ENCODE measurements around the gene ALKBH4.
"Not testable (repeated sequence)": the region's sequence is repeated elsewhere in the genome, so short reads cannot be mapped to it uniquely, and the experiment has no call there.

Gene ALKBH4, protein sequence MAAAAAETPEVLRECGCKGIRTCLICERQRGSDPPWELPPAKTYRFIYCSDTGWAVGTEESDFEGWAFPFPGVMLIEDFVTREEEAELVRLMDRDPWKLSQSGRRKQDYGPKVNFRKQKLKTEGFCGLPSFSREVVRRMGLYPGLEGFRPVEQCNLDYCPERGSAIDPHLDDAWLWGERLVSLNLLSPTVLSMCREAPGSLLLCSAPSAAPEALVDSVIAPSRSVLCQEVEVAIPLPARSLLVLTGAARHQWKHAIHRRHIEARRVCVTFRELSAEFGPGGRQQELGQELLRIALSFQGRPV

DNA sequence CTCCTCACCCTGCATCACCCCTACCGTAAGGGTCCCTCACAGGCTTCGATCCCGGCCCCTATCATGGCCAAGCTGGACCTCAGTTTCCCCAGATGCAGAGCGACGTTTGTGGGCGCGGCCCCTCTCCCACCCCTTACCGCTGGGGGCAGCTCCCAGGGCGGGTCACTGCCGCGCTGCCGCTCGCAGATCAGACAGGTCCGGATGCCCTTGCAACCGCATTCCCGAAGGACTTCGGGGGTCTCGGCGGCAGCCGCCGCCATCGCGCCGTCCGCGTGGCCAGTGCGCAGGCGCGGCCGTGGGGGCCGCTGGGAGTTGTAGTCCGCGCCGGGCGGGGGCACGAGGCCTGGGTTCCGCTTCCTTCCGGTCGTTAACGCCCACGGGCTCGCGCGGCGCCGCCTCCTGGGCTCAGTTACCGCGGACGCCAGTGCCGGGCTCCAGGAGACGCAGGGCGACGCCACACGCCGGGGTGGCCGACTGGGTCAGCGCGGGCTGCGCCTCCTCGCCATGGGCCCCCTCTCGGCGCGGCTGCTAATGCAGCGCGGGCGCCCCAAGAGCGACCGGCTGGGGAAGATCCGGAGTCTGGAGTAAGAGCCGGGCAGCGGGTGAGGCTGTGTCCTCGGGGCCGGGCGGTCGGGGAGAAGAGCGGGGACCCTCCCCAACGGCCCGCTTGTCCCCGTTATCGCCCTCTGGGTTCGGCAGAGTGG is at the start of gene ALKBH4, which contains the start of gene LRWD1:
TSS of gene ALKBH4 (minus strand) at position 287 of the 704 bp plus-strand sequence. CDS start at position 260, 27 bp downstream.
TSS of gene LRWD1 (plus strand) at position 408 of the 704 bp plus-strand sequence. CDS start at position 505, 97 bp downstream.
- Histone ChIP-seq H3K9me3 (ENCODE audit: insufficient read depth, low read length) (no peaks in the 10 kb centered on the region), H3K4me3 (ENCODE audit: insufficient read length, low read depth) (peak within 1 kb of the TSS; percentile 99), H3K27me3 (ENCODE audit: insufficient read depth, insufficient read length) (no peaks in the 10 kb centered on the region), H3K4me1 (ENCODE audit: insufficient read depth, insufficient read length) (peaks cover 2% of the 10 kb centered on the region), H3K9ac (ENCODE audit: insufficient read length, low read depth) (peak within 1 kb of the TSS; percentile 98), H3K36me3 (ENCODE audit: insufficient read depth, insufficient read length, low read length) (peaks cover 37% of the 10 kb centered on the region)
- peak; percentile 81 for DNase-seq (ENCODE audit: low read depth, low spot score)
- TF ChIP-seq SUZ12 (IDR thresholded peaks at IDR 0.05; ENCODE audit: extremely low read depth, insufficient read depth, insufficient read length) (no peak), YY1 (IDR thresholded peaks at IDR 0.05; ENCODE audit: insufficient read depth, insufficient read length) (peak; percentile 43)

DNA sequence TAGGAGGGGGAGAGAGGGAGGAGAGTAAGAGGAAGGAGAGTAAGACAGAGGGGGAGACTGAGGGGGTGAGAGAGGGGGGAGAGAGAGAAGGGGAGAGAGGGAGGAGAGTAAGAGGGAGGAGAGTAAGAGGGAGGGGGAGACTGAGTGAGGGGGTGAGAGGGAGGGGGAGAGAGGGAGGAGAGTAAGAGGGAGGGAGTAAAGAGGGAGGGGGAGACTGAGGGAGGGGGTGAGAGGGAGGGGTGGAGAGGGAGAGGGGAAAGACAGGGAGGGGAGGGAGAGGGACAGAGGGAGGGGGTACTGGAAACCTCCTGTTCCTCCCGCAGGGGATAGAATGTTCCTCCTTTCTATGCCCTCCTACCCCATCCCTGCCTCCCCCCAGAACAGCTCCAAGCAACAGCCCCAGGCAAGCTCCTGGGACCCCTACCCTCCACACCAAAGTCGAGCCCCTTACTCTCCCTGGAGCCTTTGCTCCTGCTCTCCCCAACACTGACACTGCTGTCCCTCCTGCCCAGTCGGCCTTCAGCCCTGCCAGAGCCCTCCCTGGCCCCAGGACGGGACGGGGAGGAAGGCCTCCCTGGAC is 48.1 kb upstream of the ALKBH4 start:
- not testable (repeated sequence) for H3K4me1 ChIP-seq (ENCODE audit: insufficient read depth, insufficient read length); H3K4me3 ChIP-seq (ENCODE audit: insufficient read length, low read depth); H3K9me3 ChIP-seq (ENCODE audit: insufficient read depth, low read length); H3K27me3 ChIP-seq (ENCODE audit: insufficient read depth, insufficient read length); H3K9ac ChIP-seq (ENCODE audit: insufficient read length, low read depth); H3K36me3 ChIP-seq (ENCODE audit: insufficient read depth, insufficient read length, low read length)
- DNase-seq (ENCODE audit: low read depth, low spot score) = peak; percentile 16

DNA sequence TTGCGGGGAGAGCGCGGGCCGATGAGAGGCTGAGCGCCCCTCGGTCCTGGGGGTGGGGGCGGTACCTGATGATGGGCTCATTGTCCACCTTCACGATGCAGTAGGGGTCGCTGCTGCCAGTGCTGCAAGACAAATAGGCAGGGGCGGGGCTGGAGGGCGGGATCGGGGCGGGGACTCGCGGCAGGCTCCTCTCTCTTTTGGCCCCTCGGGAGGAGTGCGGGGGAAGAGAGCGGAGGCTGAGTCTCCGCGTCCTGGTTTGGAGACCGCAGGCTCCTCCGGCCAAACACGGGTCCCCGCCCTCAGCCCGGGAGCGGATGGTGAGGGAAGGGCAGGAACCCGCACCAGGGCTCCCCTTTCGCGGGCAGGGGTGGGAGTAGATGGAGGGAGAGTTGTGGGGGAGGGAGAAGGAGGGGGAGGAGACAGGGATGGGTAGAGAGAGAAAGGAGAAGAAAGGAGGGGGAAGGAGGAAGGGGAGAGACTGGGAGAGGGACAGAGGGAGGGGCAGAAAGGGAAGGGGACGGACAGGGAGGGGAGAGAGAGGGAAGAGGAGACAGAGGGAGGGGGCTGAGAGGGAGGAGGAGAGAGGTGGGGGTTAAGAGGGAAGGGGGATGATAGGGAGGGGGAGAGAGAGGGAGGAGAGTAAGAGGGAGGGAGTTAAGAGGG is 47.3 kb upstream of the ALKBH4 start:
- not testable (repeated sequence) for H3K27me3 ChIP-seq (ENCODE audit: insufficient read depth, insufficient read length); H3K9ac ChIP-seq (ENCODE audit: insufficient read length, low read depth); H3K9me3 ChIP-seq (ENCODE audit: insufficient read depth, low read length); H3K36me3 ChIP-seq (ENCODE audit: insufficient read depth, insufficient read length, low read length); H3K4me3 ChIP-seq (ENCODE audit: insufficient read length, low read depth); H3K4me1 ChIP-seq (ENCODE audit: insufficient read depth, insufficient read length); DNase-seq (ENCODE audit: low read depth, low spot score)

DNA sequence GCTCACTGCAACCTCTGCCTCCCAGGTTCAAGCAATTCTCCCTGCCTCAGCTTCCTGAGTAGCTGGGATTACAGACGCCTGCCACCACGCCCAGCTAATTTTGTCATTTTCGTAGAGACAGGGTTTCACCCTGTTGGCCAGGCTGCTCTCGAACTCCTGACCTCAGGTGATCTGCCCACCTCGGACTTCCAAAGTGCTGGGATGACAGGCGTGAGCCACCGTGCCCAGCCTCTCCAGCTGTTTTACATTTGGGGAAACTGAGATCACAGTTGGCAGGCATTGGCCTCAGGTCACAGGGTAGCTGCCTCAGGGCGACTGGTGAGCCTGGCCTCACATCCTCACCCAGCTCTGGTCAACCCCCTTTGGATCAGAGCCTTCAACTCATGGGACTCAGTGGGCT is 45.9 kb upstream of the ALKBH4 start:
- DNase-seq (ENCODE audit: low read depth, low spot score); H3K27me3 ChIP-seq (ENCODE audit: insufficient read depth, insufficient read length); H3K4me1 ChIP-seq (ENCODE audit: insufficient read depth, insufficient read length); H3K36me3 ChIP-seq (ENCODE audit: insufficient read depth, insufficient read length, low read length); H3K9me3 ChIP-seq (ENCODE audit: insufficient read depth, low read length); H3K9ac ChIP-seq (ENCODE audit: insufficient read length, low read depth); H3K4me3 ChIP-seq (ENCODE audit: insufficient read length, low read depth): not testable (repeated sequence)

DNA sequence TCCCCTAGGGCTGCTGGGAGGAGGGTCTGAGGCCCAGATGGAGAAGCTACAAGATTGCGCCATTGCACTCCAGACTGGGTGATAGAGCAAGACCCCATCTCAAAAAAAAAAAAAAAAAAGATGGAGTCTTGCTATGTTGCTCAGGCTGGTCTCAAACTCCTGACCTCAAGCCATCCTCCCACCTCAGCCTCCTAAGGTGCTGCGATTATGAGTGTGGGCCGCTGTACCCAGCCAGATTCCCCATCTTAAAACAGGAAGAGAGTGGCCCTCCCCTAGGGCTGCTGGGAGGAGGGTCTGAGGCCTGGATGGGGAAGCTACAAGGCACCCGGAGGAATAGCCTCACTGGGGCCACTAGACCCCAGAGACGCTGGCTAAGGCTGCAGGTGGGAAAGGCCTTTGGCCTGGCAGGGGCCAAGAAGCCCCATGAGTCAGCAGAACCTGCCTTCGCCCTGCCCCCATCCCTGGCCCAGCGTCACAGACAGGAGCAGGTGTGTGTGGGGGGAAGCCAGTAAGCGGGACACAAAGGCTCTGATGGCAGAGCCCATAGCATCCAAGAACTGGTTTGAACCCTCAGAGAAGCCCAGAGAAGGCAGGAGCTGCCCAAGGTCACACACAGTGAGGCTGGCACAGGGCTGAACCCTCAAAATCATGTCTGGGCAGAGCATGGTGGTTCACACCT is 42.9 kb upstream of the ALKBH4 start:
- not testable (repeated sequence) for H3K36me3 ChIP-seq (ENCODE audit: insufficient read depth, insufficient read length, low read length); H3K9ac ChIP-seq (ENCODE audit: insufficient read length, low read depth); DNase-seq (ENCODE audit: low read depth, low spot score); H3K9me3 ChIP-seq (ENCODE audit: insufficient read depth, low read length); H3K4me1 ChIP-seq (ENCODE audit: insufficient read depth, insufficient read length); H3K27me3 ChIP-seq (ENCODE audit: insufficient read depth, insufficient read length); H3K4me3 ChIP-seq (ENCODE audit: insufficient read length, low read depth)

DNA sequence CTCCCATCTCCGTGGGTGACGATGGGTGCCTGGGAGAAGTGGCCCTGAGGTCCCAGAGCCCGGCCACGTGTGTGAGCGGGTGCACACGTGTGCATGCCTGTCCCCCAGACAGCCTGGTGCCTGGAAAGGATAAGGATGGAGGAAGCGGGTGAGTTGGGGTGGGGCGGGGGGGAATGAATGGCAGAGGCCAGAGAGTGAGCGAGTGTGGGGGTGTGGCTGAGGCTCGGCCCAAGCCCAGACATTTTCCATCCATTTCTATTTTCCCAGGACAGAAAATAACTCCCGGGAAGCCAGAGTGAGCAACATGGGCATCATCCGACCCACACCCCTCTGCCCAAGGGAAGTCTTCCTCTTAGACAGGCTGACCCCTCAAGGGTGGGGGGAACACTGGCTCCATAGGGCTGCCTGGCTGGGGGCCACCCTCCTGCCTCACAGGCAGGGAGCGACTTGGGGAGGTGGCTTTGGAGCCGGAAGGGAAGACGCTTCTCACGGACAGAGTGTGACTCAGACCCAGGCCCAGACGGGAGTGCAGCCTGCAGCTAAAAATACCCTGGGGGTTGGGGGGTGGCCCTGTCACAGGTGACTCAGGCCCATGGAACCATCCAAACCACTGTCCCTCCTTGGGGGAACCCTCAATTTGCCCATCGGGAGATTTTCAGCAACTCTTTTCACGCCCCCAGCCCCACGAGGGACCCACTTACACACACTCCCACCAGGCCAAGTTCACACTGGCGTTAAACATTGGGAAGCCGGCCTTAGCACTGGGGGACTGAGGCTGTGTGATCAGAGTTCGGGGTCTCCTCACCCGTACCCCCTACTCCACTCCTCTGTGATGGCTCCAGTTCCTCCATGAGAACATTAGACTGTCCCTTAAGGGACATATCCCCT is 40.9 kb upstream of the ALKBH4 start:
- not testable (repeated sequence) for H3K36me3 ChIP-seq (ENCODE audit: insufficient read depth, insufficient read length, low read length); H3K4me3 ChIP-seq (ENCODE audit: insufficient read length, low read depth); H3K4me1 ChIP-seq (ENCODE audit: insufficient read depth, insufficient read length); H3K9me3 ChIP-seq (ENCODE audit: insufficient read depth, low read length); DNase-seq (ENCODE audit: low read depth, low spot score); H3K27me3 ChIP-seq (ENCODE audit: insufficient read depth, insufficient read length); H3K9ac ChIP-seq (ENCODE audit: insufficient read length, low read depth)

DNA sequence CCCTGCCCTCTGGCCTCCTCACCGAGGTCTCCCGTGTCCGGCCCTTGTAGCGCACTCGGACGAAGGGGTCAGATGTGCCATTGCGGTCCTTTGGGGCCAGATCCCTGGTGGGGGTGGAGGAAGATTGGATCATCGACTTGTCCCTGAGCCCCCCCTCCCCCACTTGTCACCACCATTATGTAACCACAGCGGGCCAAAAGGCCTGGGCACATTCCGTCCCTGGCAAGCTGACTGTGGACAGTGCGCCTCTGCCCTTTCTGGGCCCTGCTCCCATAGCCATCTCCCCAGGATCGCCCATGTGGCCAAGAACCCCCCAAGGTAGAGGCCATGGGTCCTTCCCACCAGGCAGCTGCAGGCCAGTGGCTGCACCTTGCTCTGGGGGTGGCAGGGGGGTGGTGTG is 38.5 kb upstream of the ALKBH4 start:
- DNase-seq (ENCODE audit: low read depth, low spot score) = not testable (repeated sequence)

DNA sequence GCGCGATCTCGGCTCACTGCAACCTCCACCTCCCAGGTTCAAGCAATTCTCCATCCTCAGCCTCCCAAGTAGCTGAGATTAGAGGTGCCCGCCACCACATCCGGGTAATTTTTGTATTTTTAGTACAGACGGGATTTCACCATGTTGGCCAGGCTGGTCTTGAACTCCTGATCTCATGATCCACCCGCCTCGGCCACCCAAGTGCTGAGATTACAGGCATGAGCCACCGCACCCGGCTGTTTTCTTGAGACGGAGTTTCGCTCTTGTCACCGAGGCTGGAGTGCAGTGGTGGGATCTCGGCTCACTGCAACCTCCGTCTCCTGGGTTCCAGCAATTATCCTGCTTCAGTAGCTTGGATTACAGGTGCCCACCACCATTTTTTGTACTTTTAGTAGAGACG is 33.7 kb upstream of the ALKBH4 start:
- not testable (repeated sequence) for H3K27me3 ChIP-seq (ENCODE audit: insufficient read depth, insufficient read length); H3K9ac ChIP-seq (ENCODE audit: insufficient read length, low read depth); H3K4me3 ChIP-seq (ENCODE audit: insufficient read length, low read depth); H3K9me3 ChIP-seq (ENCODE audit: insufficient read depth, low read length); H3K36me3 ChIP-seq (ENCODE audit: insufficient read depth, insufficient read length, low read length); DNase-seq (ENCODE audit: low read depth, low spot score); H3K4me1 ChIP-seq (ENCODE audit: insufficient read depth, insufficient read length)

More for the DNA sequence above, 38.5 kb upstream of the ALKBH4 start:
- H3K36me3 ChIP-seq (ENCODE audit: insufficient read depth, insufficient read length, low read length); H3K27me3 ChIP-seq (ENCODE audit: insufficient read depth, insufficient read length); H3K9ac ChIP-seq (ENCODE audit: insufficient read length, low read depth); H3K4me1 ChIP-seq (ENCODE audit: insufficient read depth, insufficient read length); H3K9me3 ChIP-seq (ENCODE audit: insufficient read depth, low read length); H3K4me3 ChIP-seq (ENCODE audit: insufficient read length, low read depth): not testable (repeated sequence)

DNA sequence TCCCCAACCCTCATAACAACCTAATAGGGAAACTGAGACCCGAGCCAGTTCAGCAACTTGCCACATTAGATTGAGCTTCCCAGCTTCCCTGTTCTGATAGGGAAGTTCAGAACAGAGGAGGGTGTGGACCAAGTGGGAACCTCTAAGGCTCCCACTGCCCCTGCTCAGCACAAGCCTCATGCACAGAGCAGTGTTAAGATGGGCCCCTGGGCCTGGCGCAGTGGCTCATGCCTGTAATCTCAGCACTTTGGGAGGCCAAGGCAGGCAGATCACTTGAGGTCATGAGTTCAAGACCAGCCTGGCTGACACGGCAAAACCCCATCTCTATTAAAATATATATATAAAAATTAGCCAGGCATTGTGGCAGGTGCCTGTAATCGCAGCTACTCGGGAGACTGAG is 32.6 kb upstream of the ALKBH4 start:
- not testable (repeated sequence) for H3K4me1 ChIP-seq (ENCODE audit: insufficient read depth, insufficient read length); DNase-seq (ENCODE audit: low read depth, low spot score); H3K4me3 ChIP-seq (ENCODE audit: insufficient read length, low read depth); H3K9ac ChIP-seq (ENCODE audit: insufficient read length, low read depth); H3K36me3 ChIP-seq (ENCODE audit: insufficient read depth, insufficient read length, low read length); H3K27me3 ChIP-seq (ENCODE audit: insufficient read depth, insufficient read length); H3K9me3 ChIP-seq (ENCODE audit: insufficient read depth, low read length)

DNA sequence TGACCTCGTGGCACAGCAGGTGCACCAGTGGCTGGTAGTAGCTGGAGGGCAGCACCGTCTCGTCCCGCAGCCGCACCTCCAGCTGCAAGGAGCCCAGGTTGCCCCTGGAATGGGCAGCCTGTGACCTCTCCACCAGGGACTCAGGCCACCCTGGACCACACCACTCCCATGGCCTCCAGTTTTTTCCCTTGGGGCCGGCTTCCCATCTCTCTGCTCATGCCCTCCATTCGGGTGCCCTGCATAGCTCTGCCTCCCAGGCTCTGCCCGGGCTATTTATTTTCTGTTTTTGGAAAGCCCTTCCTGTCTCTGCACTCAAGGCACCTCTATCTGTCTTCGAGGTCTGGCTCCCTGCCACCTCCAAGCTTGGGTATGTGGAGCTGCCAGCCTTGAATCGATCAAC is 32.2 kb upstream of the ALKBH4 start:
- DNase-seq (ENCODE audit: low read depth, low spot score); H3K9ac ChIP-seq (ENCODE audit: insufficient read length, low read depth); H3K4me3 ChIP-seq (ENCODE audit: insufficient read length, low read depth); H3K36me3 ChIP-seq (ENCODE audit: insufficient read depth, insufficient read length, low read length); H3K4me1 ChIP-seq (ENCODE audit: insufficient read depth, insufficient read length); H3K27me3 ChIP-seq (ENCODE audit: insufficient read depth, insufficient read length); H3K9me3 ChIP-seq (ENCODE audit: insufficient read depth, low read length): not testable (repeated sequence)
